Middle frontal gyrus (tissue), 1 donor: ENCODE results near the gene ANKRD33.

ENCODE experiments used
- DNase-seq: peaks from one replicate; pipeline ENCODE4 v3.0.0-alpha.2; 2015; ENCODE audit warnings: low spot score; ENCODE audit errors: extremely low spot score

Gene ANKRD33

DNA sequence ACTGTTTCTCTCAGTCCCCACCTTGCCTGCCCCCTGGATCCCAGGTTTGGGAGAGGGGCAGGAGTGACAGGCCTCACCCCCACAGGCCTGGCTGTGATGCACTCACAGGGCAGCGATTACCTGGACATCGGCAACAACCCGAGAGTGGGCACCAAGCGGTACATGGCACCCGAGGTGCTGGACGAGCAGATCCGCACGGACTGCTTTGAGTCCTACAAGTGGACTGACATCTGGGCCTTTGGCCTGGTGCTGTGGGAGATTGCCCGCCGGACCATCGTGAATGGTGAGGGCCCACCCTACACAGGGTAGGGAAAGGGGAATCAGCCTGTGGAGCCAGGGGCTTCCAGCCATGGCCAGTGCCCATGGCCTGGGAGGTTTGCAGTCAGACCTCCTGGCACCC is 28.0 kb downstream of the ANKRD33 start:
- DNase-seq, result no peak

DNA sequence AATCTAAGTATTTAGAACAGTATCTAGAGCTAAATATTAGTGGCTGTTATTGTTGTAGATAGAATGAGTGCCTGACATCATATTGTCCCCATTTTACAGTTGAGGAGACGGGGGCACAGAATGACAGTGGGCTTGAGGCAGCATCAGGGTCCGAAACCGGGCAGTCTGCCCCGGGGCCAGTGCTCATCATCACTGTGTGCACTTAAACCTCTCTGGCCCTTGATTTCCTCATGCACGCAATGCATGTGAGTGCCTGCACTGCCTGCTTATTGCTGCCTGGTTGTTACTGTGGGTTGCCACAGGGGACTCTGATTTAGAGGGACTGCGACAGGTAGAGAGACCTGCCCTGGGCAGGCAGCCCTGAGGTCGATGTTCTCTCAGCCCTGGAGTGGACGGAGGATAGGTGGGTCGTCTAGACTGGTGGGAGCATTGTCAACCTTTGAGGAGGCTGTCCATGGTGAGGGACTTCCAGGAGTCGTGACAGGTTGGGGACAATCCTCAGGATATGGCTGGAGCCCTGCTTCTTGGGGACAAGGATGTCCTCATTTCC is 29.2 kb downstream of the ANKRD33 start:
- DNase-seq, result no peak

DNA sequence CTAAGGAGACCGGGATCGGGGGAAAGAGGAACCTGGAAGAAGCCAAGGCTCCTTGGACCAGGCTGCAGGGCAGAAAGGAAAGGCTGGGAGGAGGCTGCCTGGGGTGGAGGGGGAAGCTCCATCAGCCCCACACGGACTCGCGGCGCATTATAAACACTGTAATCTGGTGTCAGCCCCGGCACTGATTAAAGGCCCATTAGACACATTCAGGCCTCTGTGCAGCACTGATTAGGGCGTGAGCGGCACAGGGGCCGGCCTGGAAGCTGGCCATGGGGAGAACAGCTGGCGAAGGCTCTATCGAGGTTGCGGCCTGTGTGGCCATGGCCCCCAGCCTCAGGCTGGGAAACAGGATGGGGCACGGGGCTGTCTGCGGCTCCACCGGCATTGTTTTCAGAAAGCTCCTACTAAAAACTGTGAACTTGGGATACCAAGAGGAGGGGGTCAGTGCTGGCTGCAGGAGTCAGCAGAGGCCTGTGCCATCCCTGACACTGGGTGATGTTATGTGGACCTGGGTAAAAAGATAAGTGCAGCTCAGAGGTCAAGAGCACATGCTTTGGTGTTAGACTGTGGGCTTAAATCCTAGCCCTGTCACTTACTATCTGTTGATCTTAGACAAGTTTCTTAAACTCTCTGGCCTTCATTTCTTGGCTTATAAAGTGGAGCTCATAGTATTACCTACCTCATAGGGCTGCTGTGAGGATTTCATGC is 30.0 kb downstream of the ANKRD33 start:
- DNase-seq, result no peak

- no peak for DNase-seq
These were observed 32.1 kb downstream of the ANKRD33 start for GRCh38 chr12:51920046-51920445.

DNA sequence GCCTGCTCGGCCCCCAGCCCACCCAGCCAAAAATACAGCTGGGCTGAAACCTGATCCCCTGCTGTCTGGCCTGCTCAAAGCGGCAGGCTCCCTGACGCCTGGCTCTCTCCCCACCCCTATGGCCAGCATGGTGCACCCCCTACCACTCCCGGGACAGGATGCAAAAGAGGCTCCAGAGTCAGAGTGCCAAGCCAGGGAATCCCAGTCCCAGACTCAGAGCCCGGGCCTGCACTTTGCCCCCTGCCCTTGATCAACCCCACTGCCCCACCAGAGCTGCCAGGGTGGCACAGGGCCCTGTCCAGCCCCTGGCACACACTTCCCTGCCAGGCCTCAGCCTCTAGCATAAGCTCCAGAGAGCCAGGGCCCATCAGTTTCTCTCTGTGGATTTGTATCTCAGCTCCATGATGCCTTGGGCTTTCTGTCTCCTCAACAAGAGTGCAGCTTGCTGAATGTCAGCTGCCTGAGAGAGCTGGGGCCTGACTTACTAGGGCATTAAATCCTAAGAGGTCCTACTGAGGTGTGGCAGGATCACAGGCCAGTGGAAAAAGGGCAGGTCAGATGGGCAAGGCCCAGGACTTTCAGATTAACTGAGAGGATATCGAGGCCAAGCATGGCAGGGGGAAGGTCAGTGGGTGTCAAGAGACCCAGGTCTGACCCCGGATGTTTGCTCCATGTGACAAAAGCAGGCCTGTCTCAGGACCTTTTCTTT is 33.3 kb downstream of the ANKRD33 start:
- DNase-seq, result no peak

- DNase-seq, result no peak
These were observed 34.2 kb downstream of the ANKRD33 start for GRCh38 chr12:51922146-51922545.

DNA sequence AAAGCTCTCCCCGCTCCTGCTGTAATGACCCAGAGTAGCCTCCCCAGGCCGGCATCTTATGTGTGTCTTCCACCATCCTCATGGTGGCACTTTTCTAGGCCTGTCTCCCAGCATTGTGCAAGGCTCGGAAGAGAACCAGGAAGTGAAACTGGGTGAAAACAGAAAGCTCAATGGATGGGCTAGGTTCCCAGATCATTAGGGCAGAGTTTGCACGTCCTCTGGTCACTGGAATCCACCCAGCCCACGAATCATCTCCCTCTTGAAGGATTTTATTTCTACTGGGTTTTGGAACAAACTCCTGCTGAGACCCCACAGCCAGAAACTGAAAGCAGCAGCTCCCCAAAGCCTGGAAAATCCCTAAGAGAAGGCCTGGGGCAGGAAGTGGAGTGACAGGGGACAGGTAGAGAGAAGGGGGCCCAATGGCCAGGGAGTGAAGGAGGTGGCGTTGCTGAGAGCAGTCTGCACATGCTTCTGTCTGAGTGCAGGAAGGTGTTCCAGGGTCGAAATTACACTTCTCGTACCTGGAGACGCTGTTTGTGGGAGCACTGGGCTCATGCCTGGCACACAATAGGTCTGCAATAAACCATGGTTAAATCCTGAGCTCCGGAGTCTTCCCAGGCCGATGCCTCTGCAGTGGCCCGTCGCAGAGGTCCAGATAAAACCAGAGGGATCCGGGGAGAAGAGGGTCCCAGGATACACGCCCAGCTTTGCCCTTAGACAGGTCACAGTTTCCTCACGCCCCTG is 35.0 kb downstream of the ANKRD33 start:
- DNase-seq, result no peak

DNA sequence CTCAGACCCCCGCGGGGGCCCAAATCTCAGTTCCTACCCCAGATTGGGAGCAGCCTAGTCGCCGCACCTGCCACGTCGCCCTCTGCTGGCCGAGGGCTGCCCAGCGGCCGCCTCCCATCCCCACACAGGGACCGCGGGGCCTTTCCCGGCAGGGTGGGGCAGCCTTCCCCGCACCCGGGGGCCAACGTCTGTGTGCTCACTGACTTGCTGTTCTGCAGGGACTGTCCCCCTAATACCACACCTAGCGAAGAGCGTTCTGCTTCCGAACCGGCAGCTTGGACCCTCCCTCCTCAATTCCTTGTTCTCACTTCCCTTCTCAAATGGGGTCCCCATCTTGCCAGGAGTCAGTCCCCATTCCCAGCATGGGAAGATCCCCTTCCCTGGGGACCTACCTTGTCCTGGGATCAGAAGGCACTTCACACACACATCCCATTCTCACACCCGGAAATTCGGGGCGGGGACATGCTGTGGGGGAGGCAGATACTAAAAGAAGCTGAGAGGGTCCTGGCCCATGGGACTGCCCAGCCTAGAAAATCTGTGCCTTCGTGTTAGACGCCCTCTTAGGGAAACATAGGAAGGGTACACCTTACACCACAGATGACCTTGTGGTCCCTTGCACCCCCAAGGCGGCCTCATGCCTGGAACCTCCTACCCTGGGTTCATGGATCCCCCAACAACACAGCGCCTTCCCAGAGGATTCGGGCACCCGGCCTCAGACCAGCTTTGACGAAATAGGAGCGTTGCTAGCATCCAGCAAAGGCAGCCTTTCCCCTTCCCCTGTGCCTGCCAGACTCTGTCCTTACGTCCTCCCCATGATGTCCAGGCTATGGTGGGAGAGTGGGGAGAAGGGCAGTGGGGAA is 35.8 kb downstream of the ANKRD33 start:
- no peak for DNase-seq

- no peak for DNase-seq
These were observed 36.8 kb downstream of the ANKRD33 start for GRCh38 chr12:51924551-51925319.

GRCh38 chr12:51925346-51926063 is 37.6 kb downstream of the ANKRD33 start:
- no peak for DNase-seq

DNA sequence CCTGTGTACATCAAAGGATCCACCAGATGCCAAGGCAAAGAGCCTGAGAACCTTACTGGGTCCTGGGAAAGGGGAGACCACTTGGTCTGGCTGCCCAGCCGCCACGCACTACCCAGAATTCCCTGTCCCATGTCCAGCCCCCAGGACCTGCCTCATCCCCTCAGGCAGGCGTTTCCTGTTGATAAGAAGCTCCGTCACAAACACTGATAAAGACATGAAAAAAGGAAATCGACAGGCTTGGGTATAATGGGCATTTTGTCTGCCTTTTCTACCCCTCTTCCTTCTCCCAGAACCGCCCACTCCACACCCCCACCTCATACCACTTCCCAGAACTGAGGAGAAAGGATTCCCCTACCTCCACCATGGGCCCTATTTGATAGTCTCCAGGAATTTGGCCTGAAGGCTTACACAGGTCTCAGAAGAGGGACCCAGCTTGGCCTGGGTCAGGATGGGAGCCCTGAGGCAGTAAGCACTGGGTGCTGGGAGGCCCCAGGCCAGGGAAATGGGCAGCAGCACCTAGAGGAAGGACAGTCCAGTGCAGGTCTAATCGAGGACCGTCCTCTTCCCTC is 38.2 kb downstream of the ANKRD33 start:
- no peak for DNase-seq

DNA sequence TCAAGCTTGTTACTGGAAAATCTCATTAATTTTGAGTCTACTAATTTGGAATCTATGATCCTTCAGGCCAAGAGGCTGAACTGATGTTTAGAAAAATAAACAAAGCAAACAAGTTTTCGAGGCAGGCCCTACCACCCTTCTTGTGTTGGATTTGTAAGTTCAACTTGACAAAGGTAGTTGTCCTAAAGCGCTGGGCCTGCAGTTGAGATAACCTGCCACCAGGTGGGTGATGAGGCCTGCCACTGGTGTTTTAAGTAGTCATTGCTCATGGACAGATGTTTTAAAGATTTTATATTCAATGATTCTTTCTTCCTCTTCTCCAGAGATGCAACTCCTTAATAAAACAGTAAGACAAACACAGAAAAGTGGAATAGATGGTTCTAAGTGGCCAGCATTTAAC is 38.8 kb downstream of the ANKRD33 start:
- no peak for DNase-seq

DNA sequence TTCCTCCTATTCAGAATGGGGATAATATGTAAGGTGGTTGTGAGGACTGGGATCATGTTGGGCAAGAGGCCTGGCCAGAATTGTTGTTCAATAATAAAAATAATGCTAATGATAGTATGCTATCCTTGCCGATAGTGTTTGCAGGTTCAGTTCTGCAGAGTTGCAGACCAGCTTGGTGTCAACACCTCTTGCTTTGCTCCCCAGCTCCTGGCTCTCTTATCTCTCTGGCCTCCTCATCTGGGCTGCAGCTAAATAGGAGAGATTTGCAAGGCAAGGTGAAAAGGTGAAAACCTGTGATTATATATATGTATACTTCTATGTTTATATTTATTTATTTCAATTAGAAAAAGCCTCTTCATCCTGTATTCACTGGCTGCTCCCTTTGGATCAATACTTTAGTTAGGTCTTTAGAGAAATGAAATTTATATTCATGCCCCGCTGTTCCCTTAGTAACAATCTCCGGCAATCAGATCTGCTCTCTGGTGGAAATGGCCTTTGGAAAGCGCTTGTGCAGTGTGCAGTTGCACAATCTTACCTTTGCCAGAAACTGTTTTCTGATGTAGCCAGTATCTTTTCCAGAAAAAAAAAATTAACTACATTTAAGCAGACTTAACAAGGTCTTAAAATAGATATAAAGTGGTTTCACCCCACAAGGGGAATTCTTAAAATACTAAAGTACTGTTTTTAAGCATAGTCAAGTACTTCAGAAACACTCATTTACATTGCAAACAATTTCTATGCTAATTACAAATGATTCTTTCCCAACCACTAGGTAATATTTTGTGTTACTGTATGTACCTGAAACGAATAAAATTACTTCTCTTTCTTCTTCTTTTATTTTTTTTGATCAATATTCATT is 44.5 kb downstream of the ANKRD33 start:
- no peak for DNase-seq

DNA sequence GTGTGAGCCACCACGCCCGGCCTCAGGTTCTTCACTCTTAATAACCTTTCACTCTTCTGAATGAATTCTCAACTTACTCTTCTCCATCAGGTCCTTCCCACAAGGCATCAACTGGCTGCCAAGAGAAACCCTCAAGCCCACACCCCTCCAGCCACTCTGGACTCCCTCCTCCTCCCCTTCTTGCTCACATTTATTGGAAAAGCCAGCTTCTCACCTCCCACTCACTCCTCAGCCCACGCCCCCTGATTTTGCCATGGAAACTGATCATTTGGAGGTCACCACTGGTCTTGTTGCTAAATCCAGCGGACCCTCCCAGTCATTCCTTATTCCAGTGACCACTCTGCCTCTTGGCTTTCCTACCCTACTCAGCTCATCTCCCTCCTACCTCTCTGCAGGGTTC is 46.2 kb downstream of the ANKRD33 start:
- no peak for DNase-seq

DNA sequence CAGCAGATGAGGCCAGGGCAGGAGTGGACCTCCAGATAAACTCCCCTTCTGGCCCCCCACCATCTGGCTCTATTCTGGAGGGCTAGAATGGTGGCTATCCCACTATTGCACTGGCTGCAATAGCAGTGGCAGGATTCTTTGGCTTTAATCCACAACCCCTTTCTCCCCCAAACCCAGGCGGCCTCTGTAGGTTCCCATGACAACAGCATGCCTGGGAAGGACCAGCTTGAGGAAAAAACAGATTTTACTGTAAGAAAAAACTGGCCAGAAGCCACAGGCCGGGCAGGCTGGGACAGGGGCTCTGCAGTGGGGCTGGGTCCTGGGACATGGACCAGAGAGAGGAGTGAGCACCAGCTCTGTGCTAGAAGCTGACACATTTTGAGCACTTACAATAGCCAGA is 50.0 kb downstream of the ANKRD33 start:
- no peak for DNase-seq

DNA sequence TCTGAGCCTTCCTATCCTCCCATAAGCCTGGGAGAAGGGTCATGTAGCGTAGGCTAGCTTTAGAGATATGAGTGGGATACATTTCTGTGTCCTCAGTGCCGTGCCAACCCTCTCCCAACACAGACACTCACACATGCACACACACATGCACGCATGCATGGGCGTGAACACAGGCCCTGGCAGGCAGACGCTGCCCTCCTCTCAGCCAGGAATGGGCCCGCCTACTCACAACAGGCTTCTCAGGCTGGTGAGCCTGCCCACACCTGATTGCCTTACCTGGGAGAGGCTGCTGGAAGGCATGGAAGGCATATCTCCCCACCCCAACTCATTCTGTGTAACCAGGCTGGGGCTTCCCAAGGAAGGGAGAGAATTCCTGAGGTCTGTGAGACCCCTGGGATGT is 50.8 kb downstream of the ANKRD33 start:
- no peak for DNase-seq

DNA sequence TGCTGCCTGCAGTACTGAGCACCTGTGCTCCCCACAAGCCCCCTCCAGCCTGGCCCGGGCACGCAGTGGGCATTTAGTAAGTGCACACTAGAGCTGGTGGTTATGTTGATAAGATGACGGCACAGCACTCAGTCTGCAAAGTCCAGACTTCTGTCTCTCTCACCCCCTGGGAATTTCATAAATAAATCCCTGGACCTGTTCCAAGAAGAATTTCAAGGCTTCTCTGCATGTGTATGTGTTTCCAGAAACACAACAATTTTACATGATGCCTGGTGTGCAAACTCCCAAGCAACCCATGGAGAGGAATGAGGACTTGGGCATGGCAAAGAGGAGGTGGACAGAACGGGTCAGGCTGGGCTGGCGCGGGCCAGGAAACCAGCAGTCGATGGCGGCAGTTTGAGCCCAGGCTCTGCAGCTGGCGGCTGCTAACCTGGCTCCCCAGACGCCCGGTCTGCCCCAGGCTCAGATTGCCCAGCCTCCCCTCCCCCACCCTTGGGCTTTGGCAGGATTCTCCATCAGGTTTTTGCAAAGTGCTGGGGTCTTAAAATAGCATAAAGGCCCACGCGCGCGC is 53.2 kb downstream of the ANKRD33 start:
- no peak for DNase-seq
